ENCODE measurements around the gene GNB2.
"Not testable (repeated sequence)": the region's sequence is repeated elsewhere in the genome, so short reads cannot be mapped to it uniquely, and the experiment has no call there.

Gene GNB2

DNA sequence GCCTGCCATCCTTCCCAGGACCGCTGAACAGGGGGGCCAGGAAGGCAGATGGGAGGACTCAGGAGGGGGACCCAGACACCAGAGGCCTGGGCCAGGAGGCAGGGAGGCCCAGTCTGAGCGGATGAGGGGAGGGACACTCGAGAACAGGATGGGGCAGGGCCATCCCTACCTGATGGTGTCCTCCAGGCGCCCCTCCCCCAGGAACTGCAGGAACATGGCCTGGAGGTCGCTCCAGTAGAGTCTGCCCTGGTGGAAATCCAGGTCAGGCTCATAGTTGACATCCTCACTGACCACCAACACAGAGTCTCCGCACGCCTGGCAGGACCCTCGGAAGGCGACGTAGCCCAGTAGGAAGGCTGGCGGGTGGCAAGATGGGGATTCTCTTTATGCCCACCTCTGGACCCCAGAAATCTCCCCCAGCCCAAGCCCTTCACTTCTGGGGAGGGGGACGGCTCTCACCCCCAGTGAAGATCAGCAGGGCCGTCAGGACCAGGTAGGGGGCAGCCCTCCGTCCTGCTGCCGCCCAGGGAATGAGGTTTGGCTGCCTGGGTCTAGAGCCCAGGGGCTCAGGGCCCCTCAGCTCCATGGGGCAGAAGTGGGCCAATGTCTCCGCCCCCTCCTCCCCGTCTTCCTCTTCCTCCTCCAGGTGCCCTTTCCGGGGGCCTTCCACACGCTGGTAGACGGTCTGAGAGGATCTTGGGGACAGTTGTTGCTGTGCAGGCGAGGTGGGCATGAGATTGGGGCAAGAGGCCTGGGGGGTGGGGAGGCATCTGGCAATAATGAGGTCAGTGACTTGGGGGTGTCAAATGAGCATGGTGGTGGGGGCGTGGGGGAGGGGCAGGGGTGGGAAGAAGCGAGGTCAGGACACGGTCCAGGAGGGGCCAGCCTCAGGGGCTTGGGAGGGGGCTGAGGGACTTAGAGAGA lies 32.8 kb upstream of the GNB2 start:
- H3K4me1 ChIP-seq (ENCODE audit: control insufficient read depth in 2 of 2, insufficient read depth in 2 of 2, low read length in 2 of 2): no peaks in the 10 kb centered on the region
- H3K27me3 ChIP-seq (ENCODE audit: control insufficient read depth in 2 of 2, insufficient read depth in 2 of 2, low read length in 2 of 2): peaks cover 0 to 4% of the 10 kb centered on the region in 2 donors
- H3K9me3 ChIP-seq (ENCODE audit: control insufficient read depth in 2 of 2, low read length in 2 of 2): no peaks in the 10 kb centered on the region
- no peaks in the 10 kb centered on the region for H3K36me3 ChIP-seq (ENCODE audit: control insufficient read depth in 2 of 2, insufficient read depth in 2 of 2, low read length in 2 of 2)
- H3K4me3 ChIP-seq (ENCODE audit: low read length in 2 of 2): no peak overlapping the region
- H3K9ac ChIP-seq (ENCODE audit: low read depth in 1 of 2, low read length in 2 of 2): no peak overlapping the region
- H3K27ac ChIP-seq (ENCODE audit: low read depth in 2 of 2, low read length in 2 of 2): no peak overlapping the region

DNA sequence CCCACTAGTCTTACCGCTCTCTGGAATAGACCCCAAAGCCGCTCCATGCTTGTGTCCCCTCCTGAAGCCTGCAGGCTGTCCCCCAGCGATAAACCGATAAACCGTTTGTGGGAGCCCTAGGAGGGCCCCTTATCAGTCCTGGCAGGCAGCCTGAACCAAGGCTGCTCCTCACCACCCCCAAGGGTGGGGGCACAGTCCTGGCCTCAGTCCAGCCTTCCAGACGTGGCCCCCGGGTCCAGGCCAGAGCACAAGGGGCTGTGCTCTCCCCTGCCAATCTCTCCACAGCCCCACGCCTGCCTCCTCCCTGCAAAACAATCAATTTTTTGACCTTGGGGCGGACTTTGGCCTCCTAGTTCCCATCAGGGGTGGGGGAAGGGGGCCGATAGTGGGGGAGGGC lies 32.1 kb upstream of the GNB2 start, which contains the start of gene TFR2:
Gene TFR2 (minus strand): TSS at position 90 of the 397 bp plus-strand sequence. CDS start 43 bp downstream, at position 47.
- Histone ChIP-seq H3K36me3 (ENCODE audit: control insufficient read depth in 2 of 2, insufficient read depth in 2 of 2, low read length in 2 of 2) (no peaks in the 10 kb centered on the region), H3K4me3 (ENCODE audit: low read length in 2 of 2) (no peak within 1 kb of the TSS), H3K4me1 (ENCODE audit: control insufficient read depth in 2 of 2, insufficient read depth in 2 of 2, low read length in 2 of 2) (no peaks in the 10 kb centered on the region), H3K9ac (ENCODE audit: low read depth in 1 of 2, low read length in 2 of 2) (no peak within 1 kb of the TSS), H3K27me3 (ENCODE audit: control insufficient read depth in 2 of 2, insufficient read depth in 2 of 2, low read length in 2 of 2) (peaks cover 0 to 4% of the 10 kb centered on the region in 2 donors), H3K9me3 (ENCODE audit: control insufficient read depth in 2 of 2, low read length in 2 of 2) (no peaks in the 10 kb centered on the region), H3K27ac (ENCODE audit: low read depth in 2 of 2, low read length in 2 of 2) (no peak within 1 kb of the TSS)

DNA sequence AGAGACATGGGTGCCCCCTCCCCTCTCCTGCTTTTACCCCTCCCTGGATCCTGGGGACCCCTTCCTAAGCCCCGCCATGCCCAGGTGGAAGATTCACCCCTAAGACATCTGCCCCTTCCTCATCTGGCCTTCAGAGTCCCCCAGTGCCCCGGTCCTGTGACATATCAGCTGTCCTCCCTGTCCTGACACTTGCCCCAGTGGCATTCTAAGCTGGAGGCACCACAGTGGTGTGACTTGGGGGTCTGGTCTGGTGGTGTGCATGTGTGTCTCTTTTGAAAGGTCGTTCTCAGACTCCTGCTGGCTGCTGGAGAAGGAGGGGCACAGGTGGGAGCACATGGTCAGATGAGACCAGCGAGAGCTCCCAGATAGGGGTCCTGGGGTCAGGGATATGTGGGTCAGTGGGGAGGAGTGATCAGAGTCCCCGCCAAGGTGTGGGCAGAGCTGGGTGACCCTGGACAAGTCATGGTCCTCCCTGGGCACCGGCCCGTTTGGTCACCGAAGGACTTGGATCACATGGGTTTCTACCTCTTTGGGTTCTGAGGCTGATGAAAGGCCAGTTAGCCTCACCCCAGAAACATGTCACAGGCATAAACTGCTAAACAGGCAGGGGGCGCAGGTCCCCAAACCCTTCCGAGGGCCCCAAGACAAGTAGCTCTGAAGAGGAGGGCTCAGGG lies 31.5 kb upstream of the GNB2 start:
- Histone ChIP-seq H3K27me3 (ENCODE audit: control insufficient read depth in 2 of 2, insufficient read depth in 2 of 2, low read length in 2 of 2) (peaks cover 0 to 4% of the 10 kb centered on the region in 2 donors), H3K9me3 (ENCODE audit: control insufficient read depth in 2 of 2, low read length in 2 of 2) (no peaks in the 10 kb centered on the region), H3K9ac (ENCODE audit: low read depth in 1 of 2, low read length in 2 of 2) (no peak overlapping the region), H3K27ac (ENCODE audit: low read depth in 2 of 2, low read length in 2 of 2) (no peak overlapping the region), H3K36me3 (ENCODE audit: control insufficient read depth in 2 of 2, insufficient read depth in 2 of 2, low read length in 2 of 2) (no peaks in the 10 kb centered on the region), H3K4me1 (ENCODE audit: control insufficient read depth in 2 of 2, insufficient read depth in 2 of 2, low read length in 2 of 2) (no peaks in the 10 kb centered on the region), H3K4me3 (ENCODE audit: low read length in 2 of 2) (no peak overlapping the region)

DNA sequence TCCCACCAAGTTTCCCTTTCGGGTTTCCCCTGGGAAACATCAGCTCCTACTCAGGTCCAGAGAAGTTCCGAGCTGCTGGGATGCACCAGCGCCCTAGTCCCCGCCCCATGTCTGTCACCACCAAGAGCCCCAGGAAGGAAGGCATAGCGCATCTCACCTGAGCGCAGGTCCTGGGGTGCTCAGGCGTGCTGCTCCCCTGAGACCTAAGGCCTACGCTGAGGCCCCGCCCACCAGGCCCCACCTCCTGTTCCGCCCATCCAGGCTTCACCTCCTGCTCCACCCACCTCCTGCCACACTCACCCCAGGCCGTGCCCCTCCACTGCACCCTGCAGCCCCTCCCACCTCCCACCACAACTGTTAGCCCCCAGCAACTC lies 31.0 kb upstream of the GNB2 start:
- Histone ChIP-seq H3K36me3 (ENCODE audit: control insufficient read depth in 2 of 2, insufficient read depth in 2 of 2, low read length in 2 of 2) (no peaks in the 10 kb centered on the region), H3K27me3 (ENCODE audit: control insufficient read depth in 2 of 2, insufficient read depth in 2 of 2, low read length in 2 of 2) (peaks cover 2 to 4% of the 10 kb centered on the region in 2 donors), H3K9me3 (ENCODE audit: control insufficient read depth in 2 of 2, low read length in 2 of 2) (no peaks in the 10 kb centered on the region), H3K4me3 (ENCODE audit: low read length in 2 of 2) (no peak overlapping the region), H3K9ac (ENCODE audit: low read depth in 1 of 2, low read length in 2 of 2) (no peak overlapping the region), H3K27ac (ENCODE audit: low read depth in 2 of 2, low read length in 2 of 2) (no peak overlapping the region), H3K4me1 (ENCODE audit: control insufficient read depth in 2 of 2, insufficient read depth in 2 of 2, low read length in 2 of 2) (no peaks in the 10 kb centered on the region)

DNA sequence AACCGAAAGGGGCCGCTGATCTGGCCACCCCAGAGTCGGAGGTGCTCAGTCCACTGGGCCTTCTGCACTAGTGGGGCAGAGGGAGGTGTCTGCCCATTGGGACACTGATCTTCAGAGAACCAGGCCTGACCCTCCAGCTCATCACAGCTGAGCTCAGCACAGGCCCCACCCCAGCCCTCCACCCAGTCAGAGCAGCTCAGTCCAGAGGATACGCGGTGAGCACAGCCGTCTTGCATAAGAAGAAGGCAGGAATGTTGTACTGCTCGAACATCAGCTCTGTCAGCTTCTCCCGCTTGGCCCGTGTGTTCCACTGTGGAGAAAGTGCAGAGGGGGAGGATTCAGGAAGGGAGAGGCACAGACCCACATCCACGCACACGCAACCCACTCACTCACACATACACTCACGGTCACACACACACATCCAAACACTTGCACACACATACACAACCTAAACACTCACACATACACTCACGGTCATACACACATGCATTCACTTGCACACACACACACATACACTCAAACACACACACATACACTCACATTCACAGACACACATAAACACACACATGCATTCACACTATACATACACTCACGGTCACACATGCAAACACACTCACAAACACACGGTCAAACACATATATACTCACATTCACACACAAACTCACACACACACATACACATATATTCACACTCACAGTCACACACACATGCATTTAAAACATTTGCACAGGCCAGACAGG lies 23.5 kb upstream of the GNB2 start:
- no peak overlapping the region for H3K4me3 ChIP-seq (ENCODE audit: low read length in 2 of 2)
- no peak overlapping the region for H3K27ac ChIP-seq (ENCODE audit: low read depth in 2 of 2, low read length in 2 of 2)
- H3K36me3 ChIP-seq (ENCODE audit: control insufficient read depth in 2 of 2, insufficient read depth in 2 of 2, low read length in 2 of 2): no peaks in the 10 kb centered on the region
- H3K27me3 ChIP-seq (ENCODE audit: control insufficient read depth in 2 of 2, insufficient read depth in 2 of 2, low read length in 2 of 2): peaks cover 4 to 8% of the 10 kb centered on the region in 2 donors
- no peaks in the 10 kb centered on the region for H3K4me1 ChIP-seq (ENCODE audit: control insufficient read depth in 2 of 2, insufficient read depth in 2 of 2, low read length in 2 of 2)
- H3K9ac ChIP-seq (ENCODE audit: low read depth in 1 of 2, low read length in 2 of 2): no peak overlapping the region
- no peaks in the 10 kb centered on the region for H3K9me3 ChIP-seq (ENCODE audit: control insufficient read depth in 2 of 2, low read length in 2 of 2)

DNA sequence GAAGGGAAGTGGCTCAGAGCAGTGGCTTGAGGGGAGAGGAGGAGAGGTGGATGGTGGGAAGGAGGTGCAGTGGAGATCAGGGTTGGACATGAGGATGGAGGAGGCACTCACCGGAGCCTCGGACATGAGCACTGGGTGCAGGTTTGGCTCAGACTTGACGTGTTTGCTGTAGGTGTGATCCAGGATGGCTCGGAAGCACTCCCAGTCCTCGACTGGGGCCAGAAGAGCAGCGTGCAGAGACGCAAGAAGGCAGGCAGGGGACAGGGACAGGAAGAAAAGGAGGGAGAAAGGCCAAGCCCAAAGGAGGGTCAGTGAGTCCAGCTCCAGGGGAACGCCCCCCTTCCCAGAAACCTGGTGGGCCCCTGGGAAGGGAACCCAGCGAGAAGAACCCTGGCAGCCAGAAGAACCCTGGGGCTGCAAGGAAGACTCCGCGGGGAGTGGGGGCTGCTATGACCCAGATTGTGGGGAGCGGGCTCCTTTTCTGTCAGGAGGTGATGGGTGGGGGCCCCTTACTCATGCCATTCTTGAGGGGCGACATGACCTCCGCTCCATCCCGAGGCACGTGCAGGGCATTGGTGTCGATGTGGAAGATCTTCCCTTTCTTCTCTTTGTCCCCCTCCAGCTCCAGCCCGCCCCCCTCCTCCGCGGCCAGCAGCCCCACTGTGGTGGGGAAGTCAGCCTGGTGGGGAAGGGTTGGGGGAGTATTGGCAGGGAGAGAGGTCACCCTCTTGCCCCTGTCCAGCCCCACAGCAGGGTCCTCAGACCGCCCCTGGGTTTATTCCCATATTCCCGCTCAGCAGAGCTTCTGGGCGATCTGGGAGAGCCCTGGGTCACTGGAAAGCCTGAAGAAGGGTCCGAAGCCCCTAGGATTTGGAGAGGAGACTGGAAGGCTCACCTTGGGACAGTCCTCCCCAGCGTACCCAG lies 18.4 kb upstream of the GNB2 start:
- H3K27ac ChIP-seq (ENCODE audit: low read depth in 2 of 2, low read length in 2 of 2): no peak overlapping the region
- H3K27me3 ChIP-seq (ENCODE audit: control insufficient read depth in 2 of 2, insufficient read depth in 2 of 2, low read length in 2 of 2): peaks cover 15 to 20% of the 10 kb centered on the region in 2 donors
- H3K4me1 ChIP-seq (ENCODE audit: control insufficient read depth in 2 of 2, insufficient read depth in 2 of 2, low read length in 2 of 2): no peaks in the 10 kb centered on the region
- H3K9ac ChIP-seq (ENCODE audit: low read depth in 1 of 2, low read length in 2 of 2): no peak overlapping the region
- H3K4me3 ChIP-seq (ENCODE audit: low read length in 2 of 2): no peak overlapping the region
- H3K36me3 ChIP-seq (ENCODE audit: control insufficient read depth in 2 of 2, insufficient read depth in 2 of 2, low read length in 2 of 2): no peaks in the 10 kb centered on the region
- no peaks in the 10 kb centered on the region for H3K9me3 ChIP-seq (ENCODE audit: control insufficient read depth in 2 of 2, low read length in 2 of 2)

DNA sequence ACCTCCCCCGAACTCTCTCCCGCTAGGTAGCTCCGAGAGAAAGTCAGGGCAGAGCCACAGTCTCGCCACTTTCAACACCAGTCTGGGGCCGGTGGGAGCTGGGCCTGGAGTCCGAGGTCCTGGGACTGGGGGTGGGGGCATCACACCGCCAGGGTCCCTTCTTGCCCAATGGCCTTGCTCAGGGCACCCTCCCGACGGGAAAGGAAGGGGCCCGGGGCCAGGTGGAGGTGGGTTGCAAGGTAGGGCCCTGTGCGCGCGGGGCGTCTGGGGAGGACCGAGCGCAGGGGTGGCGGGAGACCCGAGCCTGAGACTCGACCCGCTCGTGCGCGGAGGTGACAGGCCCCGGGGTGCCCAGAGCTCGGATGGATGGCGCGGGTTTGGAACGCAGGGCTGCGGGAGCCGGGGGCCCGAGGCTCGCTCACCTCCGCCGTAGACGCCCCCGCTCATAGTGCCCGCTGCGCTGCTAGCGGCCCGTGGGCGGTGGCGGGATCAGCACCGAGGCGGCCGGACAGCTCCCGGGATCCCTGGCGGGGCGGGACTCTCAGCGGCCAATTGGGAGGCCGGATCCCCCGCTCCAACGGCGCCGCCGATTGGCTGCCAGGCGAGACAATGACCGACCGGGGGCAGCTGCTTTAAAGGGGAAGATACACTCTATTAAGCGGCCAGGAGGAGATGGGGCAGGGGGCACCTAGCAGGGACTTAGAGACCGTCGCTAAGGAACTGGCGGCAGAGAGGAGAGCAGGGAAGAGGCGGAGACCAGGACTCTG lies 17.4 kb upstream of the GNB2 start, which contains the start of gene ACTL6B:
Gene ACTL6B (minus strand): TSS at position 541 of the 767 bp plus-strand sequence. CDS start 94 bp downstream, at position 447.
- H3K27me3 ChIP-seq (ENCODE audit: control insufficient read depth in 2 of 2, insufficient read depth in 2 of 2, low read length in 2 of 2): peaks cover 15 to 20% of the 10 kb centered on the region in 2 donors
- no peak within 1 kb of the TSS for H3K4me3 ChIP-seq (ENCODE audit: low read length in 2 of 2)
- no peaks in the 10 kb centered on the region for H3K36me3 ChIP-seq (ENCODE audit: control insufficient read depth in 2 of 2, insufficient read depth in 2 of 2, low read length in 2 of 2)
- H3K9ac ChIP-seq (ENCODE audit: low read depth in 1 of 2, low read length in 2 of 2): no peak within 1 kb of the TSS
- no peak within 1 kb of the TSS for H3K27ac ChIP-seq (ENCODE audit: low read depth in 2 of 2, low read length in 2 of 2)
- H3K9me3 ChIP-seq (ENCODE audit: control insufficient read depth in 2 of 2, low read length in 2 of 2): no peaks in the 10 kb centered on the region
- no peaks in the 10 kb centered on the region for H3K4me1 ChIP-seq (ENCODE audit: control insufficient read depth in 2 of 2, insufficient read depth in 2 of 2, low read length in 2 of 2)

DNA sequence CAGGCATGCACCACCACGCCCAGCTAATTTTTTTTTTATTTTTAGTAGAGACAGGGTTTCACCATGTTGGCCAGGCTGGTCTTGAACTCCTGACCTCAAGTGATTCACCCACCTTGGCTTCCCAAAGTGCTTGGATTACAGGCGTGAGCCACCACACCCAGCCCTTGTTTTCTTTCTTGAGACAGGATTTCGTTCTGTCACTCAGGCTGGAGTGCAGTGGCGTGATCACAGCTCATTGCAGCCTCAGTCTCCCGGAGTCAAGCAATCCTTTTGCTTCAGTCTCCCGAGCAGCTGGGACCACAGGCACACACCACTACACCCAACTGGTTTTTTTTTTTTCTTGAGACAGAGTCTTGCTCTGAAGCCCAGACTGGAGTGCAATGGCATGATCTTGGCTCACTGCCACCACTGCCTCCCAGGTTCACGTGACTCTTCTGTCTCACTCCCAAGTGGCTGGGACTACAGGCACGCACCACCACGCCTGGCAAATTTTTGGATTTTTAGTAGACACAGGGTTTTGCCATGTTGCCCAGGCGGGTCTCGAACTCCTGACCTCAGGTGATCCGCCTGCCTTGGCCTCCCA lies 11.3 kb upstream of the GNB2 start:
- not testable (repeated sequence) for H3K27me3 ChIP-seq (ENCODE audit: control insufficient read depth in 2 of 2, insufficient read depth in 2 of 2, low read length in 2 of 2)

More for the DNA sequence above, 11.3 kb upstream of the GNB2 start:
- H3K4me1 ChIP-seq (ENCODE audit: control insufficient read depth in 2 of 2, insufficient read depth in 2 of 2, low read length in 2 of 2); H3K36me3 ChIP-seq (ENCODE audit: control insufficient read depth in 2 of 2, insufficient read depth in 2 of 2, low read length in 2 of 2); H3K27ac ChIP-seq (ENCODE audit: low read depth in 2 of 2, low read length in 2 of 2); H3K4me3 ChIP-seq (ENCODE audit: low read length in 2 of 2); H3K9me3 ChIP-seq (ENCODE audit: control insufficient read depth in 2 of 2, low read length in 2 of 2); H3K9ac ChIP-seq (ENCODE audit: low read depth in 1 of 2, low read length in 2 of 2): not testable (repeated sequence)
